ENCODE measurements around the gene RABL6.

RABL6 gene

DNA sequence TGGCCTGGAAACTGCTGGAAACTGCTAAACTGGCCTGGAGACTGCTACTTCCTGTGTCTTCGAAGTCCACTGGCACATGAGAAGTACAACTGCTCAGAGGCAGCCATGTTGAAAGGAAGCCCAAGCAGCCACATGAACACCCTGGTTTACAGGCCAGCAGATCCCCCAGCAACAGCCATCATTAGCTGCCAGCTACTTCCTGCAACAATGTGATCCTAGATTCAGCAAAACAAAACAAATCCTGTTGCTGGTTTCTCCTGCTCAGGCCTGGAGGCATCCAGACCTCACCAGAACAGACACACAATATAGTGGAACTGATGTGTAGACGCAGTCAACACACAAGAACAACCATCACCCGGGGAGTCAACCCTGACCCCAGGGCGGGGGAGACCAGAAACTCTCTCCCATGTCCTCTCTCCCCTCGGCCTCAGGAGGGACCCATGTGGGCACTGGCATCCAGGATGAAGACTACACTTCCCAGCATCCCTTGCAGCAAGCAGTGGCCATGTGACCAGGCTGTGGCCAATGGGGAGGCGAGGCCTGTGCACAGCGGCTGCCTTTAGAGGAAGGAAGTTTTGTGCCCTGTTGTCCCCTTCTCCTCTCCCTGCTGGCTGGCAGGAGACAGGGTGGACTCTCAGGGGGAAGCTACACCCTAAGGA, 34.2 kb upstream of the RABL6 start:
- peak in 5 of 10 donors; percentile 56 to 89 (median 78) for DNase-seq
- intact Hi-C loops (cut with DNase I) = no loop called here

DNA sequence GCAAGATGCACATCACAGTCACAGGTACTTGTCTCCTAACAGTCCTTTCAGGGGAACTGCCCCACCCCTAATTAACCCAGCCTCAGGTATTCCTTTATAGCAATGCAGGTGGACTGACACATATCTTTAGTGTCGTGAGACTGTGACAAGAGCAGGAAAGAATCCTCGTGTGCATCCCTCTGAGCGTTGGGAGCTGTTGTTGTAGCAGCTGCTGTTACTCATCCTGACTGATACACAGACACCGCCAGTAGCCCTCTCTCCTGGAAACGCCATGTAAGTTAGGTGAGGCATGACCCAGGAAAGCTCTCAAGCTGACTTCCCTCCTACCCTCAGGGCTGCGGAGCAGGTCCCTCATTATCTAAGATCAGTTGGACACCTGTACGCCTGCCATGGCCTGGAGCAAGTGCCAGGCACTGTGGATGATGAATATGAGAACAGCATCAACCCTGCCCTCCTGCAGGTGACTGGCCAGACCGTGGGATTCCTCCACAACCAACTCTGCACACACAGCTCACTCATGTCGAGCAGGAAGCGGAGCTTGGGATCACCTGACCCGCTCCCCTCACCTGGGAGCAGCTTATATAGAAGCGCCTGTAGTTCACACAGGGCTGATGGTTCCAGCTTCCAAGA, 33.2 kb upstream of the RABL6 start:
- peak in 3 of 10 donors; percentile 27 to 64 (median 33) for DNase-seq

DNA sequence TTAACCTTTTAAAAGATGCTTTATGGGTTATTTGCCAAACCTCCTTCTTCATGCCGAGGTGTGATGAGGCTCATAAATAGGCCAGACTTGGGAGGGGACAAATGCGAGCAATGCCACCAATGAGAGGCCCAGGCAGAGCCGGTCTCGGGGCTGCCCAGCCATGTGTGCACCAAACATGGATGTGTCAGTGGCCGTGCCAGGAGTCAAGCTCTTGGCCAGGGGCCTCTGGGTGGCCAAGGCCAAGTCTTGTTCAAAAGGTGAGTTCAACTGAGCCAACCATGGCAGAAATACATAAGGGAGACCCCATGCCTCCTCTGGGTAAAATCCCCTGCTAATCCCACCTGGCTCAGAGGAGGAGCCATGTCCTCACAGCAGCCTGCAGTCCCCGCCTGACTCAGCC, 32.6 kb upstream of the RABL6 start:
- intact Hi-C loops (cut with DNase I) = no loop called here
- peak in 2 of 10 donors; percentile 50 to 66 for DNase-seq

More for the DNA sequence above, 33.2 kb upstream of the RABL6 start:
- intact Hi-C loops (cut with DNase I) = no loop called here

DNA sequence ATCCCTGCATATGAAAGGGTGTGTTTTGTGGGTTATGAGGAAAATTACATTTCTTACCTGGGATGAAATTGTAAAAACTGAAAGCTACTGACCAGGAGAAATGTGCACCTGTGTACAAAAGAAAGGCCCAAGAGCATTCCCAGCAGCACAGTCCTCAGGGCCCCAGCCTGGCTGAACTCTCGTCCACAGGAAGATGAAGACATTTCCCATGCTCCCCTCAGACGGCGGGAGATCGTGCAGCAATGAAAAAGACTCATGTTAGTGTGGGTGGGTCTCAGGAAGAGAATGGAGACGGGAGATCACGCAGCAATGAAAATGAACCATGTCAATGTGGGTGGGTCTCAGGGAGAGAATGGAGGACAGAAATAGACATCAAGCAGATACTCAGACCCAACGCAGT, 30.8 kb upstream of the RABL6 start:
- intact Hi-C loops (cut with DNase I) = no loop called here
- peak in 3 of 10 donors; percentile 17 to 53 (median 48) for DNase-seq

DNA sequence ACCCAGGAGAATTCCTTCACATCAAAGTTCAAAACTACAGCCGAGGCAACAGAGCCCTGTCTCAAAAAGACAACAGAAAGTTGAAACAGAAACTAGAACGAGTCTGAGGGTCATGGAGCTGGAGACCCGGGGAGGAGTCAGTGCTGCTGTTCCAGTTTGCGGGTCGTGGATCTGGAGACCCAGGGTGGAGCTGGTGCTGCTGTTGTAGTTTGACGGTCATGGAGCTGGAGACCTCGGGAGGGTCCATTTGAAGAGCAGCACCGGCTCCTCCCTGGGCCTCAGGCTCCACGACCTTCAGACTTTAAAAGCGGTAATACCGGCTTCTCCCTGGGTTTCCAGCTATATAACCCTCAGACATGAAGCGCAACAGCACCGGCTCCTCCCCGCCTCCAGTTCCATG, 30.4 kb upstream of the RABL6 start:
- intact Hi-C loops (cut with DNase I) = no loop called here
- DNase-seq = peak in 3 of 10 donors; percentile 8 to 43 (median 19)

DNA sequence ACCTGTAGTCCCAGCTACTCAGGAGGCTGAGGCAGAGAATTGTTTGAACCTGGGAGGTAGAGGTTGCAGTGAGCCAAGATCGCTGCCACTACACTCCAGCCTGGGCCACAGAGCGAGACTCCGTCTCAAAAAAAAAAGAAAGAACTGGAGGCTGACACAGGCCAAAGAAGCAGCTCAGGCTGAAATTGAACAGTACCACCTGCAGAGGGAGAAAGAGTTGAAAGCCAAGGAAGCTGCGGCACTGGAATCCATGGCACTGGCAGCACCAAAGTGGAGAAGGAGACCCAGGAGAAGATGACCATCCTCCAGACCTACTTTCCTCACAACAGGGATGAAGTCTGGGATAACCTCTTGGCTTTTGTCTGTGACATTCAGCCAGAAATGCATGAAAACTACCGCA, 27.9 kb upstream of the RABL6 start:
- intact Hi-C loops (cut with DNase I) = no loop called here
- DNase-seq = peak in 3 of 10 donors; percentile 7 to 15 (median 9)

DNA sequence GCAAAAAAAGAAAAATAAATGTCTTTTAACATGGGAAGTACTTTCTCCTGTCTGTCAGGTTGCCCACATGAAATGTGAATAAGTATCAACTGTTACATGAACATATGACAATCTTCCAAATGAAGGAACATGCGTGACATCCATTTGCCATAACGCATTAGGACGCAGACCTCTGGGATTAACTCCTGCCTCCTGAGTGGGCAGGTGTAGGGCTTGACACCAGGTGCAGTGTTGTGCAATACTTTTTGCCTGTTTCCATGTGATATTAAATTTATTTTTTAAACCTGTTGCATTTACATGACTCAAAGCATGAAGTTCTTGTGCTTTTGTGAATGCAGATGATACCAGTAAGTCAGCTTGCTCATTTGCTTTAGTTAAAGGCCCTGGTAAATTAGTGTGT, 25.3 kb upstream of the RABL6 start:
- intact Hi-C loops (cut with DNase I) = no loop called here
- DNase-seq = peak in 2 of 10 donors; percentile 2 to 9

DNA sequence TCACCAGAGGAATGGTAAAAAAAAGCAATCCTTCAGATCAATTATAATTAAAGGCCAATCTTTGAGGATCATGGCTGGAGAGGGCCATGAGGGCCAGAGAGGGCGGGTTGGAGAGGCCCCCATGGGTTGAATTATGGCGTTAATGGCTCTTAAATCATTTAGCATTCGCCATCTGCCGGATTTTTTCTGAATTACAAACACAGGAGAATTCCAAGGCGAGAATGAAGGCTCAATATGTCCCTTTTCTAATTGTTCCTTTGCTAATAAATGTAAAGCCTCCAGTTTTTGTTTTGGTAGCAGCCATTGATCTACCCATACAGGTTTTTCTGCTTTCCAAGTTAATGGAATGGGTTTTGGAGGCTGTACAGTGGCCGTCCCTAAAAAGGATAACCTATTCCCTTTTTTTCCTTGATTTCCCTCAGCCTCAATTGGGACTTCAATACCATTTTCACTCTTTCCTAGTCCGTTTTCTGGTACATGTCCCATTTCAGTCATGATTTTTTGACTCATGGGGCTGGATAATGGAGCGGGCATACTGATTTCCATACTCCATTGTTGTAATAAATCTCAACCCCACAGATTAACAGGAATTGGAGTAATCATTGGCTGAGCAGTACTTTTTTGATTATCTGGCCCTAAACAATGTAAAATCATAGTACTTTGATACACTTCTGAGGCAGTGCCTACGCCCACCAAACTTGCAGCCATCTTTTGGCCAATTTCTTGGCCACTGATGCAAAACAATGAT, 23.3 kb upstream of the RABL6 start:
- intact Hi-C loops (cut with DNase I) = no loop called here
- DNase-seq = peak in 2 of 10 donors; percentile 54 to 59

DNA sequence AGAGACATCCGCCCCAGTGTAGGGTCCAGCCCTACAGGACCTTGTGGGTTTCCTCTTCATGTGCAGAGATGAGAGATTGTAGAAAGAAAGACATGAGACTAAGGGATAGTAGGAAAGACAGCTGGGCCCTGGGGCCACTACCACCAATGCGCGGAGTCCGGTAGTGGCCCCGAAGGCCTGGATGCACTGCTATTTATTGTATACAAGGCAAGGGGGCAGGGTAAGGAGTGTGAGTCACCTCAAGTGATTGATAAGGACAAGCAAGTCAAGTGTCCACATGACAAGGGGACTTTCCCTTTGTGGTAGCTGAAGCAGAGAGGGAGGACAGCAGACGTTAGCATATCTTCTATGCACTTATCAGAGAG, 22.8 kb upstream of the RABL6 start:
- intact Hi-C loops (cut with DNase I) = loop anchor here (5.0 kb wide), 1 partner anchor 242 kb away; the partner anchor contains the start of gene ABCA2
- DNase-seq = peak in 2 of 10 donors; percentile 9 to 10

DNA sequence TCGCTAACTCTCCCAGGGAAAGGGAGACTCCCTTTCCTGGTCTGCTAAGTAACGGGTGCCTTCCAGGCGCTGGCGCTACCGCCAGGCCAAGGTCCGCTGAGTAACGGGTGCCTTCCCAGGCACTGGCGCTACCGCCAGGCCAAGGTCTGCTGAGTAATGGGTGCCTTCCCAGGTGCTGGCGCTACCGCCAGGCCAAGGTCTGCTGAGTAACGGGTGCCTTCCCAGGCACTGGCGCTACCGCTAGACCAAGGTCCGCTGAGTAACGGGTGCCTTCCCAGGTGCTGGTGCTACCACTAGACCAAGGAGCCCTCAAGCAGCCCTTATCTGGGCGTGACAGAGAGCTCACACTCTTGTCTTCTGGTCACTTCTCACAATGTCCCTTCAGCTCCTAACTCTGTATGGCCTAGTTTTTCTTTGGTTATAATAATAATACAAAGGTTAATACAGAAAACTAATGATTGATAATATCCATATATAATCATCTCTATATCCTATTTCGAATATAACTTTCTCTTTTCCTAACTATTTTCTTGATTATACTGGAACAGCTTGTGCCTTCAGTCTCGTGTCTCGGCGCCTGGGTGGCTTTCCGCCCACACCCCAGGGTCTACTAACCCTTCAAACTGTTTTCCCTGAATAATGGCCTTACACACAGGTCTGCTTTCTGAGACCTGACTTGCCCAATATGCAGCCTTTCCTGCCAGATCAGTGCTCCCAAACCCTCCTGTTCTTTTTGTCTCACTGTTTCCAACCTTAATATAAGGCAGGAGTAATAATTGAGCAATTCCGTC, 22.0 kb upstream of the RABL6 start:
- intact Hi-C loops (cut with DNase I) = loop anchor here (5.0 kb wide), 1 partner anchor 242 kb away; the partner anchor contains the start of gene ABCA2
- peak in 2 of 10 donors; percentile 5 to 56 for DNase-seq

DNA sequence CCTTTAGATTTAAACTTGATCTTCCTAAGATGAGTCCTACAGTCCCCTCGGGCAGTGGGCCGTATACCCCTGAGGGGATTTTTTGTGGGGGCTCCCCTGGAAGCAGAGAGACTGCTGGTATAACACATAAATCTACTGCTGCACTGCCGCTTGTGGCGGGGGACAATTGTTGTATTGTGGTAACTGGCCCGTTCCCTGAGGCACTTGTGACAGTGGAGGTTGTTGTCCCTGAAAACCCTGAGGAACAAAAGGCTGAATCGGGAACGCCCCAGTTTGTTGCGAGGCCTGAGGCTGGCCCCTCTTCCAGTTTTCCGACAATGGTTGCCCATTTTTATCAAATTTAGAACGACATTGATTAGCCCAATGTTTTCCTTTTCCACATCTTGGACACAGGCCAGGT, 21.3 kb upstream of the RABL6 start:
- intact Hi-C loops (cut with DNase I) = loop anchor here (5.0 kb wide), 1 partner anchor 241 kb away; the partner anchor contains the start of gene ABCA2
- peak in 8 of 10 donors; percentile 34 to 94 (median 64) for DNase-seq

DNA sequence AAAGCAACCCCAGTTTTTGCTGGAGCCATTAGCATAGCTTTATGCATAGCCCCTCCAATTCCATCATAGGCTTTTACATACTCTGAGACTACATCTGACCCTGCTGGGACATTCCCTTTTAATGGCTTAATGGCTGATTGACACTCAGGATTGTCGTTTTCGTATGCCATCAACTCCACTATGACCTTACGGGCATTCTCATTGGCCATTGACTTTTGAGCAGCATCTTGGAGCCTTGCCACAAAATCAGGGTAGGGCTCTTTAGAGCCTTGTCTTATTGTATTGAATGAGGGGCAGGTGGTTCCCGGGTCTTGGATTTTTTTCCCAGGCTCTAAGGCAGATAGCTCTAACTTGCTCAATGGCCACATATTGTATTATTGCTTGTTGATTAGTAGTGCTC, 20.8 kb upstream of the RABL6 start:
- intact Hi-C loops (cut with DNase I) = loop anchor here (5.0 kb wide), 1 partner anchor 240 kb away; the partner anchor contains the start of gene ABCA2
- peak in 2 of 10 donors; percentile 6 to 14 for DNase-seq

DNA sequence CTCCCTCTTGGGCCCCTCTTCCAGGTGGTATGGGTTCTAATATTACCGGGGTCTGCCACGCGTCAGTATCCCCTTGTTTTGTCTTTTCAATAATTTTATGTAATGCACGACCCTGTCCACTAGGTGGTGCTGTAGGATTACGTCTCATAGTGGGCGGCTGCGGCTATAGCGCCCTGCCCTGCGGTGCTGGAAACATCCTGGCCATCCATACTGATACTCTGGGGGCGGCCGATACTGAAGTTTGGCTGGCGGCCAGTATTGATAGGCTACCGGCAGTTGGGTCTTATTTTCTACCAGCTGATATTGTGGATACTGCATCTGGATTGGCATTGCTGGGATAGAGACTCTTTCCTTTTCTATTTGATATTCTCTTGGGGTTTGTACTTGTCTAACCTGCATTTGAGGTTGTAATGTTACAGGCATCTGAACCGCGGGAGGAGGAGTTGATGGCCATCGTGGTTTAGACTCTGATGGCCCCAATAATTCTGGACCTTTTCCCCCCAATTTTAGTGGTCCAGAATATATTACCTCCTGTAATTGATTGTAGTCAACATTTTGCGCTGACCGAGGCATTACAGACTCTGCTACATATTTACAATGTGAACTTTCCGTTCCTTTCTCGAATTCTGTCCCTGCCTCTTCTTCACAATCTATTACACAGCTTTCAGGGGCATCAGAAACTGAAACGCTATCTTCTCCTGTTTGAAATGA, 19.9 kb upstream of the RABL6 start:
- intact Hi-C loops (cut with DNase I) = loop anchor here (5.0 kb wide), 1 partner anchor 239 kb away; the partner anchor contains the start of gene ABCA2
- DNase-seq = peak in 9 of 10 donors; percentile 43 to 94 (median 59)

DNA sequence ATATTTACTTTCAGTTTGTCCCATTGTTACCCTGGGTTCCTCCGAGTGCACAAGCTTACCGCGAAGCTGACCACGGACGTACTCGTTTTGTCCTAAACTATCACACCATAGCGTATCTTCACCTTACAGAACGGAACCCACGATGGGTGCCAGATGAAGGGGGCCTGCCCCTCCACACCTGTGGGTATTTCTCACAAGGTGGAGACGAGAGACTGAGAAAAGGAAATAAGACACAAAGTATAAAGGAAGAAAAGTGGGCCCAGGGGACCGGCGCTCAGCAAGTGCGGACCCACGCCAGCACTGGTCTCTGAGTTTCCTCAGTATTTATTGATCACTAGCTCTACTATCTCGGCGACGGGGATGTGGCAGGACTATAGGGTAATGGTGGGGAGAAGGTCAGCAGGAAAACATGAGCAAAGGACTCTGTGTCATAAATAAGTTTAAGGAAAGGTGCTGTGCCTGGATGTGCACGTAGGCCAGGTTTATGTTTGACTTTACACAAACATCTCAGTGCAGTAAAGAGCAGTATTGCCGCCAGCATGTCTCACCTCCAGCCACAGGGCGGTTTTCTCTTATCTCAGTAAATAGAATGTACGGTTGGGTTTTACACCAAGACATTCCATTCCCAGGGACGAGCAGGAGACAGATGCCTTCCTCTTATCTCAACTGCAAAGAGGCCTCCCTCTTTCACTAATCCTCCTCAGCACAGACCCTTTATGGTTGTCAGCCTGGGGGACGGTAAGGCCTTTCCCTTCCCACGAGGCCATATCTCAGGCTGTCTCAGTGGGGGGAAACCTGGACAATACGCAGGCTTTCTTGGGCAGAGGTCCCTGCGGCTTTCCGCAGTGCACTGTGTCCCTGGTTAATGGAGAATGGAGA, 18.9 kb upstream of the RABL6 start:
- intact Hi-C loops (cut with DNase I) = loop anchor here (5.0 kb wide), 1 partner anchor 238 kb away; the partner anchor contains the start of gene ABCA2
- peak in 2 of 10 donors; percentile 39 to 64 for DNase-seq

DNA sequence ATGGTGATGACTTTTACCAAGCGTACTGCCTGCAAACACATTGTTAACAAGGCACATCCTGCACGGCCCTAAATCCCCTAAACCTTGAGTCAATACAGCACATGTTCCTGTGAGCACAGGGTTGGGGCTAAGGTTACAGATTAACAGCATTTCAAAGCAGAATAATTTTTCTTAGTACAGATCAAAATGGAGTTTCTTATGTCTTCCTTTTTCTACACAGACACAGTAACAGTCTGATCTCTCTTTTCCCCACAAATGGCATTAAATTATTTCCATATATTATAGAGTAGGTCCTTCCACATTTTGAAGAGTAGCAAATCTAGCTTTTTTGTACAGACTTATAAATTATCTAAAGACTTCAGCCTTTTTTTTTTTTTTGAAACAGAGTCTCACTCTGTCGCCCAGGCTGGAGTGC, 18.2 kb upstream of the RABL6 start:
- DNase-seq = peak in 2 of 10 donors; percentile 4 to 18
- intact Hi-C loops (cut with DNase I) = loop anchor here (5.0 kb wide), 1 partner anchor 238 kb away; the partner anchor contains the start of gene ABCA2

DNA sequence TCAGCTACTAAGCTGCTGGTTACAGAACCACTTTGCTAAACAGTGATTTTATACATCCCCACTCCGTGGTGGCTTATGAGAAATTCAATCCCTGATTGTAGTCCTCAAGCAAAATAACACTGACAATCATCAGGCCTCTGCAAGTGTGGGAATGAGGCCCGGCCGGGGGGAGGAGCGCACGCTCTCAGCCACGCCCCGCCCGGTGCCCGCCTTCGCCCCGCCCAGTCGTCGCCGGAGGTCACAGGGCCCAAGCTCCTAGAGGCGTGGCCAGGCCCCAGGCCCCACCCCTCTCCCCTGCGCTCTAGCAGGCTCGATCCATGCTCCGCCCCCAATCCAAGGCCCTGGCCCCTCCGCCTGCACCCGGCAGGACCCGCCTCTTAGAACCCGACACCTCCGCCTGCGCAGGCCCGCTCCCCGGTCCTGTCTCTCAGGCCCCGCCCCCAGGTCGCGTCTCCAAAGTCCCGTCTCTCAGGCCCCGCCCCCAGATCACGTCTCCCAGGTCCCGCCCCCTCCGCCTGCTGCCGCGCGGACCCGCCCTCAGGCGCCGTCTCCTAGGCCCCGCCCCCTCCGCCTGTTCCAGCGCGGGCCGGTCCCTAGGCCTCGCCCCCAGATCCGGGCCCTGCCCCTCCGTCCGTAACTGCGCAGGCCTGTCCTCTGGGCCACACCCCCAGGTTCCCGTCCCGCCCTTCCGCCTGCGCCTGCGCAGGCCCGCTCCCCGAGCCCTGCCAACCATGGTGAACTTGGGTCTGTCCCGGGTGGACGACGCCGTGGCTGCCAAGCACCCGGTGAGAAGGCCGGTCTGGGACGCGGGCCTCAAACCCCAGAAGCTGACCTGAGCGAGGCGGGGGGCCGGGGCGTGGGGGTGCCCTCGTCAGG, 16.9 kb upstream of the RABL6 start, which contains the start of gene TMEM141:
Gene TMEM141, plus strand, starts transcription at position 705 of the 876 bp plus-strand sequence. Its CDS starts 27 bp downstream, at position 732.
- intact Hi-C loops (cut with DNase I) = loop anchor here (5.0 to 10.0 kb wide), 2 partner anchors 51 to 154 kb away; partner anchors contain the start of genes AJM1, C8G and FBXW5
- peak; percentile 98 to 100 (median 100) for DNase-seq
